ENCODE results near the gene AHI1.

AHI1 gene

DNA sequence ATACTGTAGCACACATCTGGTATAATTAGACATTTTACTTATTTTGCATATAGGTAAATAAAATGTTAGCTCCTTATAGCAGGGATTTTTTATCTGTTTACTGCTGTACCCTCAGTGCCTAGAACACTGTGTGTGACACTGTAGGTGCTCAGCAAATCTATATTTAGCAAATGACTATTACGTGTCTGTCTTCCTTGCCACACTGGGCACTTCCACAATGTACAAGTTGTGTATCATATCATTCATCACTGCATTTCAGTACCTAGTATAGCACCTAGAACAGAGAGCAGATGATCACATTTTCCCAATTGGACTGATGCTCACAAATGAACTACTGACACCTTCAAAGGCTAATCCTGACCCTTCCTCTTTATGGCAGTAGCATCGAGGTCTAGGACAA lies 200.8 kb downstream of the AHI1 start:
- DNase-seq (ENCODE audit: low spot score), result no peak

GRCh38 chr6:135295085-135295484 lies 202.5 kb downstream of the AHI1 start:
- no peak for DNase-seq (ENCODE audit: low spot score)

- DNase-seq (ENCODE audit: low spot score), result no peak
Measured at GRCh38 chr6:135291288-135292076, 206.1 kb downstream of the AHI1 start.

DNA sequence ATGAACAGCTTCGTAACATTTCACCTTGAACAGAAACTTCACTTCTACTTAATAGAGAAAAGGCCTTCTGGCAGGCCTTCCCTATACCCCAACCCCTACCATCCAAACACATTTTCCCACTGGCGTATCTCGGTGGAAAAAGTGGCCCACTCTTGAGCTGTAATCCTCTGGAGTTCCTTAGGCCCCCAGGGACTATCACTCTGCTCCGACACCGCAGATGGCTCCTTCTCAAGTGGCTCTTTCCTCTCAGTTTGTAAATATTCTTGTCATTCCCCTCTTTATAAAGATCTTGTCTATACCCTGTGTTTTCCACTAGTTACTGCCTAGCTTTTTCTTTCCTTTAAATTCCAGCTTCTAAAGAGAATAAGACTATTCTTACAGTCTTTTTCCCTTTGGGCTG lies 207.7 kb downstream of the AHI1 start:
- no peak for DNase-seq (ENCODE audit: low spot score)

- DNase-seq (ENCODE audit: low spot score), result no peak
Measured at GRCh38 chr6:135286962-135287538, 210.5 kb downstream of the AHI1 start.

- DNase-seq (ENCODE audit: low spot score), result no peak
Measured at GRCh38 chr6:135285165-135285564, 212.4 kb downstream of the AHI1 start.

GRCh38 chr6:135283926-135284325 lies 213.6 kb downstream of the AHI1 start:
- no peak for DNase-seq (ENCODE audit: low spot score)

DNA sequence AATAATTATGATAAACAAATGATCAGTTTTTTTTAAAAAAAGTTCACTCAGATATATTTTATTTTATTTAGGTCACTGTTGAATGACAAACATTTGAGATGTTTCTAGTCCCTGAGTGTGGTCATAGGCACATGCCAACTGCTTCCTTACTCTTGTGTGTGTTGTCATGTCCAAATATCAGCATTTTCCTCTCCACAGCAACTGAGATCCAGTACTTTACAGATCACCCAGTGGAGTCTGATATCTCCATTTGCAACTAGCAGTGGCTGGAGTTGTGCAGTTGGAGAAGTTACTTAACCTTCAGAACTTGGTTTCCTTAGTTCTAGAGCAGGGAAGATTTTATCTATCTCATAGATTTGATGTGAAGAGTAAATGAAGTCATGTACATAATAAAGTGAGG lies 215.1 kb downstream of the AHI1 start:
- no peak for DNase-seq (ENCODE audit: low spot score)

DNA sequence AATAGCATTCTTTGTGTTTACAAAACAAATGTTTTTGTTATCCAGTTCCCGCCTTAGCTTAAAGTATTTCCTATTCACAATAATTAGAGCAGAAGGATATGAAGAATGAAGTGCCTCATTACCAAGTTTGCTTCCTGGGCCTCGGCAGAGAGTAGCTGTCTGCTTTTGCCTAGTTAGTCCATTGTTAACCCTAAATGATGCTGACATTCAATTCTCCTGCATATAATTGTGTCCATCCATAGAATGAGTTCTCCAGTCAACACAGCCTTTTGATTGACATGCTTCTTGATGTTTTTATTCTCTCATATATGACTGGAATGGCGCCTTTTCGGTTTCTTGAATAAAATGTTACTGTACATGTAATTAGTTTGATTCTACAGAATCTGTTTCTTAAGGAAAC lies 215.6 kb downstream of the AHI1 start:
- no peak for DNase-seq (ENCODE audit: low spot score)

DNA sequence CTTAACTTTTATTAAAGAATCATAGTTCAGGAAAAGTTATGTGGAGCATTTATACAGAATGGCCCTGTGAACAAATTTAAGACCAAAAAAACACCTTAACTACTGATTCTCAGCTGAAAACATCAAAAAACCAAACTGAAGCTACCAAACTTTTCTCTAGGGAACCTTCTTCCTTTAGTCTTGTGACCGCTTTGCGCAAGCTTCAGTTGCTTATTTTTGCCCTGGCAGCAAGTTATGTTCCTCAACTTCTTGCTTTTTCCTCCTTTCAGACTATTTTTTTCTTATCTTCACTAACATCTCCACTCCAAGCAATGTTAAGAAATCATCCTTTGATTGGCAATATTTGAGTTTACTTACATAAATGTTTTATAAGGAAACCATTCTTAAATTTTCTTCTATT lies 216.3 kb downstream of the AHI1 start:
- no peak for DNase-seq (ENCODE audit: low spot score)

DNA sequence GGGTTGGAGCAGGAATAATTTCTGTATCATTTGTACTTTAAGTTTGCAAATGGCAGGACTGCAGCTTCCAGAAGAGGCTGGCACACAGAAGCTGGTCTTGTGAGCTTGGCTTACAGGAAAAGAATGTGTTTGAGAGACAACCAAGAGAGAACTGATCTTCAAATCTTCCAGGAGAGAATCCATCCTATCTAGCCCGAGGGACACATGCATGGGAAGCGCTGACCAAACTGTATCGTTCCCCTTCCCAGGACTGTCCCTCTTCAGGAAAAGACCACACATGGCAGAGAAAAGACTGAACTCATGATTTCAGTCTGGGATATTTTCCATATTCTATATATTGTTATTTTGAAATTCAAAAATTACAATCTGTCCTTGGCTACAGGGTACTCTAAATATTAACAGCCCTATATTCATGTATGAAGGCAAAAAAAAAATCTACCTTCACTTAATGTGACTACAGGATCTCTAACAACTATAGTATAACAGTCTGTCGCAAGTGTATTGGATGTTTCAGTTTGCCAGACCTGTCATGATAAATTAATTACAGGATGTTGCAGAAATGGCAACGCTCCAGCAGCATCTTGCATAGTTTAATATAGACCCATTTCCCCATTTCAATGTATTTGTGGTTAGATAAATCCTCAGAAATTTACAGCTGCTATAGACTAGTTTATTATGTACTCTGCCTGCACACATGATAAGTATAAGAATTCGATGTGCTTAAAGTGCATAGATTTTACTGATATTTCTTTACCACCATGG lies 217.0 kb downstream of the AHI1 start:
- no peak for DNase-seq (ENCODE audit: low spot score)

GRCh38 chr6:135277422-135277821 lies 220.1 kb downstream of the AHI1 start:
- DNase-seq (ENCODE audit: low spot score), result no peak

GRCh38 chr6:135274561-135275293 lies 222.8 kb downstream of the AHI1 start:
- no peak for DNase-seq (ENCODE audit: low spot score)

- DNase-seq (ENCODE audit: low spot score), result no peak
Measured at GRCh38 chr6:135271626-135272025, 225.9 kb downstream of the AHI1 start.

- no peak for DNase-seq (ENCODE audit: low spot score)
Measured at GRCh38 chr6:135270676-135271536, 226.6 kb downstream of the AHI1 start.

DNA sequence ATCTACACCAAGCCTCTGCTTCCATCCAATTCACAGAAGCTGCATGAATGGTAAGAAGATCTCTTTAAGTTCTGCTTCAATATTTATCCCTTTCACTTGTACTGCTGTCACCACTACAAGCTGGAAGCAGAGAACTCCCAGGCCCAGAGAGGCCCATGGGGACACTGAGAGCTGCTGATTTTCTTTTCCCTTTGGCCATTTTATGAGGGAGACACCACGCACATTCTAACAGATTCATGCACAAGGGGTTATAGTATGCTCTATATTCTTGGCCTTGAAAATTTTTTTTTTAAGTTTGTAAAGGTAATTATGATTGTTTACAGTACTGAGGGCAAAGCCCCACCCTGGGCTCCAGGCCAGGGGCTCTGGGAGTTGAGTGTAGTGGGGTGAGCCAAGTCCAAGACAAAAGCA lies 228.1 kb downstream of the AHI1 start:
- no peak for DNase-seq (ENCODE audit: low spot score)

DNA sequence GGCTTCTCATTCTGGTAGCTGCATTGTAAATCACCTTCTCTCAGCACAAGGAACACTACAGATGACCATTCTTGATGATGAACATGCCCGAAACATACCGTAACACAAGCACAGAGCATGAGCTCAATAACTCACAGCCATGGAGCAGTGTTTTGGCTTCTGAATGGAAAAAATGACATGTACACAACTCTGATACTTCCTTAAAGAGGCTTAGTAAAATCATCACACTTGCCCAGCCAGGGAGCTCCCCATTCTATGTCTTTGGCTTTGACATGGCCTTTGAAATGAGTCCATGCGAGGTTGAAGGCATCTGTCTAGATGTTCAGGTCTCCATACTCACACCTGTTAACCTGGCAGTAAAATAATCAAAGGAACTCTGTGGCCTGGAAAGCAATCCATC lies 228.8 kb downstream of the AHI1 start:
- DNase-seq (ENCODE audit: low spot score), result no peak

GRCh38 chr6:135268263-135268662 lies 229.3 kb downstream of the AHI1 start:
- no peak for DNase-seq (ENCODE audit: low spot score)

DNA sequence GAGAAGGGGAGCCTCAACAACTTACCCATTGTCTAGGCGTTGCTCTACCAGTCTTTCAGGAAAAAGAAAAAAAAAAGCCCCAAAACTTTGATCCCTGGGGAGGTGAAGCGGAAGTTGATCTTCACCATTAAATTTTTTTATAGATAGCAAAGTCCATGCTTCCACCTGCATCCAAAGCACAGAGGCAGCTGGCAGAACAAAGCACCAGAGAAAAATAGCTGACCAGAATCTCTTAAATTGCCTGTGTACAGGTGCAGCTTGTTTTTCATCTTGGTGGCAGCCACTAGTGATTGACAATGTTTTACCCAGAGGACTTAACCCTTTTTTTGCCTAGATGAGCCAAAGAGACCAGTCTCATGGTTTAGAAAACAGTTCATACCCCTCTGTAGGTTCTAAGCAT lies 230.5 kb downstream of the AHI1 start:
- DNase-seq (ENCODE audit: low spot score), result no peak

- DNase-seq (ENCODE audit: low spot score), result no peak
Measured at GRCh38 chr6:135266675-135267074, 230.9 kb downstream of the AHI1 start.

DNA sequence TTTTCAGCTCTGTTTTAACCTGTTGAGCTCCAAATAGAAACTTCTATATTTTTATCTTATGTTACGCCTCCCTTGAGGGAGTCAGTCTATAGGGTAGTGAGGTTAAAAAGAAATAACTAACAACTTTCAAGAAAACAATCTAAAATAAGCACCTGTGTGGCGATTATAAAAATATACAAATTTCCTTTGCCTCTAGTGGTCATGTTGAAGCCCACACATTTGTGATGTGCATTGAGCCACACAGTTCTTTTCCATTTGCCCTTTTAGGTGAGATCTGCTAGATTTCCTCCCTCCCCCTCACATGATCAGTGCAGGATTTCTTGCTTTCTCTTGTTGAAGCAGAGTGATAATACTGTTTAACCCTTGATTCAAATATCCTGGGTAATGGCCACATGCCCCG lies 232.3 kb downstream of the AHI1 start:
- DNase-seq (ENCODE audit: low spot score), result no peak

Measured in hematopoietic multipotent progenitor cell treated with erythropoietin and hydrocortisone succinate and interleukin-3 and kit ligand, for 17 days (in vitro differentiated cells).